Astrocyte (in vitro differentiated cells and primary cell): ENCODE data around the gene NDFIP2. TPM values are rescaled to one million over a fixed set of nuclear protein-coding genes. Genes with fewer than 3 reads are reported as not detected.

ENCODE experiments used
- DNase-seq: peaks from one replicate; pipeline ENCODE4 v3.0.0-alpha.2; 2010; ENCODE audit warnings: low read depth
- FAIRE-seq: peaks from 2 replicates; lab custom pipeline; 2011; peaks lifted over from hg19 to GRCh38; lab: Jason Lieb, UNC
- H2AFZ ChIP-seq: 2 replicates; pipeline ENCODE4 v1.6.0; 2012; ENCODE audit warnings: low read depth, low read length, inconsistent platforms
- H3K27ac ChIP-seq: 2 replicates; pipeline ENCODE4 v1.5.1; 2011; ENCODE audit warnings: low read depth, low read length, inconsistent platforms
- H3K27me3 ChIP-seq: 2 replicates; pipeline ENCODE4 v1.6.0; 2011; ENCODE audit warnings: low read length, inconsistent platforms; ENCODE audit not compliant: insufficient read depth
- H3K36me3 ChIP-seq: 2 replicates; pipeline ENCODE4 v1.5.1; 2011; ENCODE audit warnings: low read length, inconsistent platforms; ENCODE audit not compliant: insufficient read depth
- H3K4me1 ChIP-seq: 2 replicates; pipeline ENCODE4 v1.5.1; 2011; ENCODE audit warnings: low read length, inconsistent platforms; ENCODE audit not compliant: insufficient read depth
- H3K4me2 ChIP-seq: 2 replicates; pipeline ENCODE4 v1.6.0; 2012; ENCODE audit warnings: low read length, inconsistent platforms
- H3K4me3 ChIP-seq: 2 replicates; pipeline ENCODE4 v1.5.1; 2011; ENCODE audit warnings: low read depth, mild to moderate bottlenecking, low read length, inconsistent platforms; ENCODE audit not compliant: insufficient read depth
- H3K79me2 ChIP-seq: 2 replicates; pipeline ENCODE4 v1.6.0; 2012; ENCODE audit warnings: mild to moderate bottlenecking, low read length, inconsistent platforms; ENCODE audit not compliant: insufficient read depth
- H3K9ac ChIP-seq: 2 replicates; pipeline ENCODE4 v1.6.0; 2012; ENCODE audit warnings: mild to moderate bottlenecking, low read length, inconsistent platforms
- H3K9me3 ChIP-seq: 2 replicates; pipeline ENCODE4 v1.5.1; 2012; ENCODE audit warnings: low read depth, mild to moderate bottlenecking, low read length, inconsistent platforms; ENCODE audit not compliant: insufficient read depth
- H4K20me1 ChIP-seq: 2 replicates; pipeline ENCODE4 v1.6.0; 2012; ENCODE audit warnings: low read length, inconsistent platforms; ENCODE audit not compliant: insufficient read depth
- H3K27ac Mint-ChIP-seq: one replicate; pipeline ENCODE4 v1.8.0; 2021; ENCODE audit warnings: mild to moderate bottlenecking, mixed read lengths; ENCODE audit not compliant: unreplicated experiment
- H3K27me3 Mint-ChIP-seq: one replicate; pipeline ENCODE4 v1.8.0; 2021; ENCODE audit warnings: low read depth, mixed read lengths; ENCODE audit not compliant: unreplicated experiment
- H3K36me3 Mint-ChIP-seq: one replicate; pipeline ENCODE4 v1.8.0; 2021; ENCODE audit warnings: low read depth, mixed read lengths; ENCODE audit not compliant: unreplicated experiment
- H3K4me1 Mint-ChIP-seq: one replicate; pipeline ENCODE4 v1.8.0; 2021; ENCODE audit warnings: low read depth, mixed read lengths; ENCODE audit not compliant: unreplicated experiment
- H3K4me3 Mint-ChIP-seq: one replicate; pipeline ENCODE4 v1.8.0; 2021; ENCODE audit warnings: mild to moderate bottlenecking, moderate library complexity, mixed read lengths; ENCODE audit not compliant: unreplicated experiment
- H3K9me3 Mint-ChIP-seq: one replicate; pipeline ENCODE4 v1.8.0; 2021; ENCODE audit warnings: mild to moderate bottlenecking, mixed read lengths; ENCODE audit not compliant: unreplicated experiment
- CTCF ChIP-seq: IDR thresholded peaks from 2 replicates; pipeline ENCODE4 v1.5.1; 2011; ENCODE audit warnings: low read depth, mild to moderate bottlenecking, inconsistent platforms, low read length, moderate library complexity; ENCODE audit not compliant: insufficient read depth
- EZH2 ChIP-seq: IDR thresholded peaks from 2 replicates; pipeline ENCODE4 v1.6.1; 2012; ENCODE audit warnings: mild to moderate bottlenecking, low read length, inconsistent platforms; ENCODE audit not compliant: insufficient read depth
- total RNA-seq: library from RNA; stranded (reverse); gene quantifications from 2 replicates; pipeline ENCODE4 v1.2.1, GENCODE V29; 2021

NDFIP2 gene
- total RNA-seq, 1 donor from 2014 or later: 90.5 TPM

DNA sequence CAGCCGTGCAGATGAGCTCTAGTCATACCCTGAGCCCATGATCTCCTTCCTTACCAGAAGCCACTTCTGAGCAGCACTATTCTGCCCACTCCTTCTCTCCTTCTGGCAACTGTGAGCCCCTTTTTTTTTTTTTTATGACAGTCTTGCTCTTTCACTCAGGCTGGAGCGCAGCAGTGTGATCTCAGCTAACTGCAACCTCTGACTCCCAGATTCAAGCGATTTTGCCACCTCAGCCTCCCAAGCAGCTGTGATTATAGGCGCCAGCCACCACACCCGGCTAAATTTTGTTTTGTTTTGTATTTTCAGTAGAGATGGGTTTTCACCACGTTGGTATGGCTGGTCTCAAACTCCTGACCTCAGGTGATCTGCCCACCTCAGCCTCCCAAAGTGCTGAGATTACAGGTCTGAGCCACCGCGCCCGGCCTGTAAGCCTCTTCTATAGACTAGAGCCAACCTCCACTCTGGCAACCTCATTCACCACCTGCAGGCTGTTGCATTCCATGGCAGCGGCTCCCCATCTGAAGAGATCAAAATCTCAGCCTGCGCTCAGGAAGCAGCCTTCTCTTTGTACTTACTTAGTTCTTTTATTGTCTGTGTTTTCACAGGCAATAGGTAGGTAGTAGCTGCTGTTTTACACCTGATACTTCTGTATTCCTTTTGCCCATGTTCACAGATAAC, 34.8 kb upstream of the NDFIP2 start:
- no peak for FAIRE-seq
- Histone ChIP-seq H3K27ac (no peak overlapping the region), H3K9ac (no peak overlapping the region), H3K9me3 (no peaks in the 10 kb centered on the region), H2AFZ (no peak overlapping the region), H3K4me2 (no peak overlapping the region), H4K20me1 (no peaks in the 10 kb centered on the region), H3K79me2 (no peaks in the 10 kb centered on the region), H3K36me3 (no peaks in the 10 kb centered on the region), H3K27me3 (no peaks in the 10 kb centered on the region), H3K4me1 (peaks cover 1% of the 10 kb centered on the region), H3K4me3 (no peak overlapping the region)
- TF ChIP-seq EZH2 (no peak), CTCF (no peak)
- Mint-ChIP-seq H3K27me3 (no peaks in the 10 kb centered on the region), H3K4me1 (peaks cover 2% of the 10 kb centered on the region), H3K36me3 (no peaks in the 10 kb centered on the region), H3K4me3 (no peak overlapping the region), H3K9me3 (no peaks in the 10 kb centered on the region), H3K27ac (no peak overlapping the region)
- DNase-seq: no peak

- TF ChIP-seq CTCF (no peak), EZH2 (no peak)
- Histone ChIP-seq H3K27me3 (no peaks in the 10 kb centered on the region), H3K79me2 (no peaks in the 10 kb centered on the region), H3K9me3 (no peaks in the 10 kb centered on the region), H2AFZ (no peak overlapping the region), H3K36me3 (no peaks in the 10 kb centered on the region), H3K27ac (no peak overlapping the region), H3K9ac (no peak overlapping the region), H3K4me1 (peaks cover 11% of the 10 kb centered on the region), H3K4me2 (no peak overlapping the region), H4K20me1 (no peaks in the 10 kb centered on the region), H3K4me3 (no peak overlapping the region)
- Mint-ChIP-seq H3K9me3 (no peaks in the 10 kb centered on the region), H3K4me1 (peaks cover 12% of the 10 kb centered on the region), H3K36me3 (no peaks in the 10 kb centered on the region), H3K4me3 (no peak overlapping the region), H3K27me3 (no peaks in the 10 kb centered on the region), H3K27ac (no peak overlapping the region)
- FAIRE-seq (no peak), DNase-seq (no peak)
Measured at GRCh38 chr13:79447141-79447540, 33.8 kb upstream of the NDFIP2 start.

DNA sequence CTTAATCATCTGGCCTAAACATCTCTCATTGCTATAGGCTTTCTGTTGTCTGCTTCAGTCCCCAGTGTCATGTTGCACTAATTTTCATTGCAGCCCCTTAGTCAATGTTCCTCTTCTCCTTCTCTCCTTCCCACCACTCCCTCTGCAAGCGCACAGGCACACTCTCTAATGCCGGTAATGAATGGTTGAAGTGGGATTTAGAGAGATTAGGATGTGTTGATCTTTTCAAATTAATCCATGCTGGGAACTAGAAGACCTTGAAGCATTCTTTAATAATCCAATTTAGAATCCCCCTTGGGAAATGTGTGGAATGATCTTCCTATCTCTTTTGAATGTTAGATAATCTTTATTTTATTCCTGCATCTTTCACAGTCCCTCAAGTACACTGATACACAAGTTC, 33.2 kb upstream of the NDFIP2 start:
- peaks cover 18% of the 10 kb centered on the region for H3K4me1 Mint-ChIP-seq
- H3K4me1 ChIP-seq: peaks cover 14% of the 10 kb centered on the region
- DNase-seq: no peak
- H3K27ac ChIP-seq: no peak overlapping the region
- no peaks in the 10 kb centered on the region for H3K27me3 ChIP-seq
- H4K20me1 ChIP-seq: no peaks in the 10 kb centered on the region
- H3K27me3 Mint-ChIP-seq: no peaks in the 10 kb centered on the region
- no peak for FAIRE-seq
- no peaks in the 10 kb centered on the region for H3K79me2 ChIP-seq
- no peaks in the 10 kb centered on the region for H3K9me3 Mint-ChIP-seq
- no peaks in the 10 kb centered on the region for H3K9me3 ChIP-seq
- no peak overlapping the region for H2AFZ ChIP-seq
- TF ChIP-seq EZH2: no peak
- TF ChIP-seq CTCF: no peak
- H3K9ac ChIP-seq: no peak overlapping the region
- H3K4me3 Mint-ChIP-seq: no peak overlapping the region
- H3K4me2 ChIP-seq: no peak overlapping the region
- H3K4me3 ChIP-seq: no peak overlapping the region
- H3K36me3 Mint-ChIP-seq: no peaks in the 10 kb centered on the region
- no peak overlapping the region for H3K27ac Mint-ChIP-seq
- no peaks in the 10 kb centered on the region for H3K36me3 ChIP-seq
